K562 (cell line): Measurements from ENCODE around the gene SERPINA3. TPM values are rescaled to one million over a fixed set of nuclear protein-coding genes. Genes with fewer than 3 reads are reported as not detected.

Source experiments
- ATAC-seq: fragments of 200-7000 bp; cut with Tn5 transposase; 3 replicates; pipeline ENCODE4 v1.9.1; 2020; ENCODE audit warnings: moderate library complexity
- BruUV-seq: library from RNA; stranded (reverse); fragments of 400-500 nt; replicated peaks from 2 replicates; lab custom pipeline; 2021; lab: Mats Ljungman, UMichigan
- CTCF ChIA-PET: fragments of 300-600 bp; formaldehyde crosslinking; extraction: SDS; loops from one replicate; lab custom pipeline; 2021; ENCODE audit warnings: low intra/inter-chr PET ratio; lab: Yijun Ruan, JAX
- POLR2A ChIA-PET: fragments of 300-600, 350-650 bp; sonication (Branson Sonifier 250); formaldehyde crosslinking; extraction: SDS; loops from one replicate; lab custom pipeline; 2021; ENCODE audit warnings: antibody characterized with exemption, inconsistent platforms; lab: Yijun Ruan, JAX
- DNase-seq, 4 experiments: peaks; one replicate each; pipeline versions ENCODE4 v3.0.0 to v3.0.0-alpha.2; 2011 to 2018; ENCODE audit warnings: low spot score in 3 of 4, mixed read lengths in 3 of 4; ENCODE audit errors: extremely low read depth in 1 of 4
- FAIRE-seq: peaks from 2 replicates; lab custom pipeline; 2011; peaks lifted over from hg19 to GRCh38; lab: Jason Lieb, UNC
- H2AFZ ChIP-seq: 2 replicates; pipeline ENCODE4 v1.6.0; 2011; ENCODE audit warnings: low read depth, low read length, control low read depth, inconsistent platforms
- H3K27ac ChIP-seq: fragments of 200-600 bp; 3 replicates; pipeline ENCODE4 v1.8.0; 2011; ENCODE audit warnings: low read depth, mild to moderate bottlenecking, control low read depth, inconsistent platforms, low read length, moderate library complexity, mixed read lengths; ENCODE audit errors: extremely low read depth
- H3K27me3 ChIP-seq, 2 experiments: fragments of 300-600 bp in 1 of 2; 2 replicates in 1 of 2; 3 replicates in 1 of 2; pipeline versions ENCODE4 v1.6.0 to v1.8.0; 2011; ENCODE audit warnings: inconsistent platforms in 2 of 2, low read length in 2 of 2, mild to moderate bottlenecking in 1 of 2, mixed read lengths in 1 of 2, moderate library complexity in 1 of 2; ENCODE audit not compliant: control insufficient read depth in 2 of 2, insufficient read depth in 2 of 2
- H3K36me3 ChIP-seq: fragments of 300-600 bp; 3 replicates; pipeline ENCODE4 v1.8.0; 2011; ENCODE audit warnings: mild to moderate bottlenecking, low read length, inconsistent platforms; ENCODE audit not compliant: control insufficient read depth, insufficient read depth
- H3K4me1 ChIP-seq, 2 experiments: fragments of 200-600 bp in 1 of 2; replicated peaks in 1 of 2; 2 replicates in 1 of 2; 3 replicates in 1 of 2; pipeline versions ENCODE4 v1.5.1 to v1.8.0; 2011; ENCODE audit warnings: inconsistent platforms in 2 of 2, low read length in 2 of 2, mild to moderate bottlenecking in 1 of 2, mixed read lengths in 1 of 2, moderate library complexity in 1 of 2; ENCODE audit not compliant: control insufficient read depth in 2 of 2, insufficient read depth in 2 of 2
- H3K4me2 ChIP-seq: 2 replicates; pipeline ENCODE4 v1.6.1; 2011; ENCODE audit warnings: low read length, control low read depth, inconsistent platforms, mixed read lengths; ENCODE audit not compliant: insufficient read depth
- H3K4me3 ChIP-seq: fragments of 200-600 bp; sonication (generic), shearing (Covaris generic); 2 replicates; pipeline ENCODE4 v1.5.1; 2016; ENCODE audit warnings: control low read depth, inconsistent platforms
- H3K79me2 ChIP-seq: fragments of 200-600 bp; 3 replicates; pipeline ENCODE4 v1.8.0; 2011; ENCODE audit warnings: low read length, inconsistent platforms; ENCODE audit not compliant: control insufficient read depth, insufficient read depth
- H3K9ac ChIP-seq, 2 experiments: 2 replicates each; pipeline versions ENCODE4 v1.6.0 to v1.6.1; 2011; ENCODE audit warnings: low read depth in 2 of 2, low read length in 2 of 2, control low read depth in 1 of 2, inconsistent platforms in 1 of 2, mild to moderate bottlenecking in 1 of 2, mixed read lengths in 1 of 2; ENCODE audit not compliant: insufficient read depth in 1 of 2
- H3K9me1 ChIP-seq: one replicate; pipeline ENCODE4 v1.6.0; 2011; ENCODE audit warnings: inconsistent platforms, mild to moderate bottlenecking, low read length, moderate library complexity; ENCODE audit not compliant: control insufficient read depth, insufficient read depth
- H3K9me3 ChIP-seq: replicated peaks from 2 replicates; pipeline ENCODE4 v1.5.1; 2011; ENCODE audit warnings: low read depth, low read length, inconsistent platforms; ENCODE audit not compliant: control insufficient read depth, insufficient read depth
- H4K20me1 ChIP-seq: replicated peaks from 2 replicates; pipeline ENCODE4 v1.6.1; 2011; ENCODE audit warnings: low read length, inconsistent platforms, mixed read lengths; ENCODE audit not compliant: control insufficient read depth, insufficient read depth
- BDP1 ChIP-seq: IDR thresholded peaks from 3 replicates; pipeline ENCODE4 v1.6.1; 2011; ENCODE audit not compliant: insufficient read length, insufficient read depth
- BRF2 ChIP-seq: IDR thresholded peaks from 3 replicates; pipeline ENCODE4 v1.6.1; 2011; ENCODE audit warnings: borderline replicate concordance, mild to moderate bottlenecking; ENCODE audit not compliant: insufficient read length, insufficient read depth
- CGGBP1 ChIP-seq: fragments of 250-450 bp; sonication (Bioruptor Pico); IDR thresholded peaks from 2 replicates; pipeline ENCODE4 v1.9.0; 2021; ENCODE audit warnings: mild to moderate bottlenecking
- CSDE1 ChIP-seq, 2 experiments: fragments of 450-650 bp; IDR thresholded peaks; 2 replicates each; pipeline ENCODE4 v1.6.1; 2016; ENCODE audit warnings: mild to moderate bottlenecking in 1 of 2
- MEF2D ChIP-seq: conservative IDR thresholded peaks from 2 replicates; pipeline ENCODE4 v1.6.1; 2016; ENCODE audit warnings: low read depth, missing genetic modification characterization, missing compliant biosample characterization
- NCOA2 ChIP-seq, 2 experiments: fragments of 450-650 bp; IDR thresholded peaks; 2 replicates each; pipeline ENCODE4 v1.6.1; 2018; ENCODE audit warnings: mild to moderate bottlenecking in 2 of 2, moderate library complexity in 1 of 2; ENCODE audit not compliant: partially characterized antibody in 2 of 2
- PKNOX1 ChIP-seq: fragments of 450-650 bp; IDR thresholded peaks from 2 replicates; pipeline ENCODE4 v1.6.1; 2016
- PREB ChIP-seq: sonication (generic); formaldehyde crosslinking; IDR thresholded peaks from 2 replicates; pipeline ENCODE4 v1.8.1; 2023; ENCODE audit warnings: mild to moderate bottlenecking, missing genetic modification reagents
- PRMT5 ChIP-seq: sonication (generic); formaldehyde crosslinking; IDR thresholded peaks from 2 replicates; pipeline ENCODE4 v1.5.0; 2020; ENCODE audit warnings: missing genetic modification reagents
- PYGO2 ChIP-seq: fragments of 450-650 bp; IDR thresholded peaks from 2 replicates; pipeline ENCODE4 v1.6.1; 2016; ENCODE audit warnings: mild to moderate bottlenecking, missing genetic modification characterization, moderate library complexity, missing compliant biosample characterization
- TAF1 ChIP-seq: IDR thresholded peaks from 2 replicates; pipeline ENCODE4 v1.6.1; 2011; ENCODE audit warnings: mild to moderate bottlenecking, low read length, moderate library complexity; ENCODE audit not compliant: insufficient read depth, control insufficient read depth, severe bottlenecking; ENCODE audit errors: extremely low read depth
- ZC3H4 ChIP-seq: sonication (generic); formaldehyde crosslinking; IDR thresholded peaks from 2 replicates; pipeline ENCODE4 v1.9.0; 2021; ENCODE audit warnings: missing genetic modification reagents, borderline replicate concordance
- ZNF121 ChIP-seq: sonication (generic); formaldehyde crosslinking; conservative IDR thresholded peaks from 2 replicates; pipeline ENCODE4 v1.8.0; 2022; ENCODE audit warnings: missing genetic modification reagents
- ZNF398 ChIP-seq: fragments of 250-450 bp; sonication (Bioruptor Pico); IDR thresholded peaks from 2 replicates; pipeline ENCODE4 v1.8.0; 2021; ENCODE audit warnings: moderate library complexity, mild to moderate bottlenecking, inconsistent platforms
- ZNF431 ChIP-seq: sonication (generic); formaldehyde crosslinking; IDR thresholded peaks from 2 replicates; pipeline ENCODE4 v1.8.0; 2022; ENCODE audit warnings: mild to moderate bottlenecking, missing genetic modification reagents
- ZNF511 ChIP-seq: sonication (generic); formaldehyde crosslinking; IDR thresholded peaks from 2 replicates; pipeline ENCODE4 v1.8.0; 2022; ENCODE audit warnings: mild to moderate bottlenecking, missing genetic modification reagents
- WGBS: fragments of 100-300 bp; shearing (Covaris generic); methylation state at CpG from one replicate; pipeline ENCODE4 v1.1.6; 2016; ENCODE audit warnings: low coverage, mixed read lengths; ENCODE audit not compliant: insufficient coverage; ENCODE audit errors: missing lambda C conversion rate; 5-methylcytosine and 5-hydroxymethylcytosine counted together
- in situ Hi-C: fragments of 300-500 bp; cut with MboI; formaldehyde crosslinking; loops from 4 replicates; pipeline ENCODE4 v1.15.0; 2018; ENCODE audit warnings: inconsistent platforms, mixed read lengths
- intact Hi-C: fragments of 100-400 bp; cut with micrococcal nuclease; formaldehyde crosslinking; loops from 2 replicates; pipeline ENCODE4 v1.14.2; 2022
- polyA plus RNA-seq, 8 experiments: library from polyadenylated mRNA; depleted of rRNA in 4 of 8; stranded (reverse) in 5 of 8; unstranded in 3 of 8; fragments of >200 nt; fragmentation: Nextera tagmentation in 2 of 8; fragmentation: Illumina TruSeq in 1 of 8; extraction: Ambion mirVana in 2 of 8; extraction: Trizol in 1 of 8; gene quantifications; 2 replicates each; pipeline versions ENCODE4 v1.2.1 to v1.2.3, GENCODE V29; 2011 to 2014; ENCODE audit warnings: inconsistent platforms in 1 of 8, missing spikeins in 1 of 8
- total RNA-seq, 7 experiments: library from RNA; depleted of rRNA in 6 of 7; stranded (reverse); fragments of >200 nt in 6 of 7; fragmentation: Illumina TruSeq in 2 of 7; extraction: Trizol in 2 of 7; gene quantifications; 2 replicates each; pipeline versions ENCODE4 v1.2.1 to v1.2.3, GENCODE V29; 2011 to 2021; ENCODE audit warnings: low replicate concordance in 1 of 7

Gene SERPINA3
- total and polyA plus RNA-seq, 9 of the 15 experiments (the other 6 are each of a cell fraction or from before 2014, with no cell fraction given), result 2.3 TPM; not detected in 8

GRCh38 chr14:94582199-94582750 lies 29.9 kb upstream of the SERPINA3 start:
- H3K9me1 ChIP-seq, result no peaks in the 10 kb centered on the region
- 2% methylated on average over 5 of the region's 7 CpGs for WGBS
- no peaks in the 10 kb centered on the region for H3K9me3 ChIP-seq
- TF ChIP-seq PYGO2 (no peak), BRF2 (no peak), CGGBP1 (CRISPR knock-in tag) (no peak), ZC3H4 (CRISPR knock-in tag) (no peak), BDP1 (no peak), ZNF121 (CRISPR knock-in tag) (no peak), PREB (no peak), CSDE1 (IDR thresholded peaks at IDR 0.05) (no peak), ZNF511 (no peak), PKNOX1 (no peak), ZNF398 (CRISPR knock-in tag) (no peak), PRMT5 (CRISPR knock-in tag) (no peak), MEF2D (tag) (no peak), TAF1 (no peak), ZNF431 (CRISPR knock-in tag) (no peak), NCOA2 (IDR thresholded peaks at IDR 0.05; ENCODE audit: partially characterized antibody in 2 of 2) (no peak)
- in situ Hi-C loops (no loop called here), intact Hi-C loops (no loop called here)
- ChIA-PET CTCF (no interaction called here), POLR2A (interaction anchor here (0.9 kb wide), 1 partner anchor 19 kb away, joined by 3 read pairs; no protein-coding TSS in a partner anchor)
- H2AFZ ChIP-seq, result no peak overlapping the region
- DNase-seq, result no peak
- H3K27me3 ChIP-seq, result no peaks in the 10 kb centered on the region
- H3K4me3 ChIP-seq, result no peak overlapping the region
- FAIRE-seq, result no peak
- H3K4me2 ChIP-seq, result no peak overlapping the region
- H3K36me3 ChIP-seq, result no peaks in the 10 kb centered on the region
- no TSS peak for BruUV-seq
- no peaks in the 10 kb centered on the region for H3K79me2 ChIP-seq
- no peak overlapping the region for H3K27ac ChIP-seq
- H3K4me1 ChIP-seq, result no peaks in the 10 kb centered on the region; a peak in 1 of 5 replicates
- no peak for ATAC-seq
- H4K20me1 ChIP-seq, result no peaks in the 10 kb centered on the region
- H3K9ac ChIP-seq, result no peak overlapping the region
